Activated CD4-positive, alpha-beta T cell treated with anti-CD3 and anti-CD28 coated beads, Interleukin-2, amount 50 U/mL, for 4 hours (primary cell): ENCODE data around the gene RIPOR3.
"Not testable (repeated sequence)": the region's sequence is repeated elsewhere in the genome, so short reads cannot be mapped to it uniquely, and the experiment has no call there.

Experiments
- DNase-seq, 2 experiments: peaks; one replicate each; pipeline ENCODE4 v3.0.0-alpha.2; 2020

Gene RIPOR3

GRCh38 chr20:50569864-50570836 is 121.2 kb downstream of the RIPOR3 start:
- peak in 1 of 2 experiments; percentile 29 for DNase-seq

- not testable (repeated sequence) for DNase-seq
Observed at GRCh38 chr20:50569487-50569863, 121.9 kb downstream of the RIPOR3 start.

- DNase-seq, result no peak
Observed at GRCh38 chr20:50568549-50568942, 122.8 kb downstream of the RIPOR3 start.

GRCh38 chr20:50567860-50568548 is 123.3 kb downstream of the RIPOR3 start:
- DNase-seq, result no peak

- DNase-seq, result no peak
Observed at GRCh38 chr20:50565871-50566270, 125.5 kb downstream of the RIPOR3 start.

- DNase-seq, result no peak
Observed at GRCh38 chr20:50565383-50565782, 126.0 kb downstream of the RIPOR3 start.

- DNase-seq, result no peak
Observed at GRCh38 chr20:50563133-50563944, 128.0 kb downstream of the RIPOR3 start.

- DNase-seq, result no peak
Observed at GRCh38 chr20:50562262-50562701, 129.1 kb downstream of the RIPOR3 start.

- peak; percentile 60 to 66 for DNase-seq
Observed at GRCh38 chr20:50561379-50562078, 129.8 kb downstream of the RIPOR3 start.

- DNase-seq, result no peak
Observed at GRCh38 chr20:50560867-50561266, 130.5 kb downstream of the RIPOR3 start.

GRCh38 chr20:50559856-50560638 is 131.3 kb downstream of the RIPOR3 start:
- no peak for DNase-seq

- no peak for DNase-seq
Observed at GRCh38 chr20:50559149-50559548, 132.2 kb downstream of the RIPOR3 start.

- no peak for DNase-seq
Observed at GRCh38 chr20:50558483-50558925, 132.8 kb downstream of the RIPOR3 start.

GRCh38 chr20:50557549-50558134 is 133.7 kb downstream of the RIPOR3 start:
- DNase-seq, result no peak

- no peak for DNase-seq
Observed at GRCh38 chr20:50555662-50556061, 135.7 kb downstream of the RIPOR3 start.

- peak in 1 of 2 experiments; percentile 23 for DNase-seq
Observed at GRCh38 chr20:50554694-50555579, 136.4 kb downstream of the RIPOR3 start.

- DNase-seq, result no peak
Observed at GRCh38 chr20:50552979-50553378, 138.4 kb downstream of the RIPOR3 start.

- no peak for DNase-seq
Observed at GRCh38 chr20:50551288-50551687, 140.1 kb downstream of the RIPOR3 start.

- DNase-seq, result no peak
Observed at GRCh38 chr20:50550531-50550930, 140.8 kb downstream of the RIPOR3 start.

- no peak for DNase-seq
Observed at GRCh38 chr20:50548396-50548795, 142.9 kb downstream of the RIPOR3 start.
